ENCODE data around the gene BHMT. TPM values are rescaled to one million over a fixed set of nuclear protein-coding genes. Genes with fewer than 3 reads are reported as not detected.

Gene BHMT, protein sequence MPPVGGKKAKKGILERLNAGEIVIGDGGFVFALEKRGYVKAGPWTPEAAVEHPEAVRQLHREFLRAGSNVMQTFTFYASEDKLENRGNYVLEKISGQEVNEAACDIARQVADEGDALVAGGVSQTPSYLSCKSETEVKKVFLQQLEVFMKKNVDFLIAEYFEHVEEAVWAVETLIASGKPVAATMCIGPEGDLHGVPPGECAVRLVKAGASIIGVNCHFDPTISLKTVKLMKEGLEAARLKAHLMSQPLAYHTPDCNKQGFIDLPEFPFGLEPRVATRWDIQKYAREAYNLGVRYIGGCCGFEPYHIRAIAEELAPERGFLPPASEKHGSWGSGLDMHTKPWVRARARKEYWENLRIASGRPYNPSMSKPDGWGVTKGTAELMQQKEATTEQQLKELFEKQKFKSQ
- 0.36 TPM for total RNA-seq

DNA sequence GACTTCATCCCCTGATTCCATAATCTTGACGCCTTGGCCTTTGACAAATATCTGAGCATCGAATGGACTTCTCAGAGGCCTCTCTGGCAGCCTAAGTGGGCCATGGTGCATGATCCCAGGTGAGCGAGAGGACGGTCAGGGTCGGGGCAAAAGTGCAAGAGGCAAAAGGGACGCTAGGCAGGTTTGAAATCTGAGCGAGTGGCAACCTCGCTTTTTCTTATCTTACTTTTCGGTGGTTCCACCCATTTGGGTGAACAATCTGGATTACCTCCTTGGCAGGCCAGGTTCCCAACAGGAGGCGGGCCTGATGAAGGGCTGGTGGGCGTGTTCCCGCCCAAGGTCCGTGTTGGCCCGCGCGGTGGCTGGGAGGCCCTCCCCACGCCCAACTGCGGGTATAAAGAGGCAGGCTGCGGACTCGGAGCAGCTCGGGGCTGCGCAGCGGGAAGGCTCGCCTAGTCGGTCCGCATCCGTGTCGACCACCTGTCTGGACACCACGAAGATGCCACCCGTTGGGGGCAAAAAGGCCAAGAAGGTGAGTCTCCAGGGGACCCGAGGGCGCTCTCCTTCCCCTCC is at the start of gene BHMT:
TSS of gene BHMT (plus strand) at position 423 of the 573 bp plus-strand sequence. CDS start at position 500, 77 bp downstream.
- no peak for ATAC-seq

DNA sequence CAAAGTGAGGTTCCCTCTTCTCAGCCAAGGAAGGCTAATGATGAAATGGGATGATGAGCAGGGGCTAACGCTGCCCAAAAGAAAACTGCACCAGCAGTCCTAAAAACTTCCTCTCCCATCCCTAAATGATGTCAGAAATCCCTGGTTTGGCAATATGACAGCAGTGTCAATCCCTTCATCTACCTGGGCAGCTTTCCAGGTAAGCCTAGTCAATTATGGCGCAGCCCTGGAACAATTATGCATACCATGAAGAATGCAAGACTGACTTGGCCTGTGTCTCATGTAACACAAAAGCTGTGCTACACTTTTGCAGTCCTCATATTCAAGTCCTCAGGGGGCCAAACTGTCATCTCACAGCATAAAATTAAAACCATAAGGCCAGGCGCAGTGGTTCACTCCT is 49.2 kb upstream of the BHMT start:
- ATAC-seq, result no peak

DNA sequence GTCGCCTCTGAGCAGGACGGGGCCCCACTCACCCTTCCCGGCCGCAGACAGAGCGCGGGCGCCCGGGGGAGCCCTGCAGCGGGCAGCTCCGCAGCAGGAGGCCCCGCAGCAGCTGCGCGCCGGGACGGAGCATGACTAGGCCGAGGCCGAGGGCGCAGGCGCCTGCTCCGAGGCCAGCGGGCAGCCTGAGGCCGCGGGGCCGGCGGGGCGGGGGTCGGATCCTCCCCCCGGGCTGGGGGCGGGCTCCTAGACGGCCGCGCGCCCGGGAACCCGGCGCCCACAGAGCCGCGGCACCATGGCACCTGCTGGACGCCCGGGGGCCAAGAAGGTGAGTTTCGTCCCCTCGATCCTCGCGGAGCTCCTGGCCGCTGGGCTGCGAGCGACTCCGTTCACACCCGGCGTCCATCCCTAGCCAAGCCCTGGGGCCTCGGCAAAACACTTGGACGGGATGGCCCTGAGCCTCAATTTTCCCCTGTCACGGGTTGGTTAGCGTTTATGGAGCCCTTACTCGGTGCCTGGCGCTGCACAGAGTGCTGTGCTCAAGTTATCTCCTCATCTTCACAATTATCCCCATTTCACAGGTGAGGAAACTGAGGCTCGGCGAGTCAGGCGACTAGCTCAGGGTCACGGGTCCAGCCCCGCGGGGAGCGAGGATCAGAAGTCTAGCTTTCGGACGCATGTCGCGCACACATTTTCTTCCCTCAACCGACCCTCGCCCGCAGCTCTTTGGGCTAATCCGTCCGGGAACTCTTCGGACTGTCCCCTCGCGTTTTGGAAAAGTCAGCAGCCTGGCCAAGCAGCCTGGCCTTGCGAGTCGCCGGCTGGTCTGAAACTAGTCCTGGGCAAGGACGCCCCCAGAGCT is 41.9 kb upstream of the BHMT start, which contains the start of the genes BHMT2 and DMGDH:
TSS of gene BHMT2 (plus strand) at position 280 of the 862 bp plus-strand sequence. CDS start at position 296, 16 bp downstream.
TSS of gene DMGDH (minus strand) at position 187 of the 862 bp plus-strand sequence. CDS start at position 133, 54 bp downstream.
- peak; percentile 54 for ATAC-seq

DNA sequence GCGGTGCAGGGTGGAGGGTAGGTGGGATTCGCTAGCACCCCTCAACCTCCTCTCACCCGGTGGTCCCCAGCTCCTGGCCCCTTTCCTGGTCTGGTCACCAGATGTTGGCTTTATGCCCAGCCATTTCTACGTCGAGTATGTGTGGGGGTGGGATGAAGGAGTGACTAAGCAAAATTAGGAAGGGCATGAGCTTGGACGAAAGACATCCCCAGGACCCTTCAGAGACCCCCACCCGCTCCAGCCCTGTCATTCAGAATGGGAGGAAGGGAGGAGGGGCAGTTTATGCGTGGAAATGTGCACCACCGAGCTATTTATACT is 41.3 kb upstream of the BHMT start:
- ATAC-seq, result no peak

DNA sequence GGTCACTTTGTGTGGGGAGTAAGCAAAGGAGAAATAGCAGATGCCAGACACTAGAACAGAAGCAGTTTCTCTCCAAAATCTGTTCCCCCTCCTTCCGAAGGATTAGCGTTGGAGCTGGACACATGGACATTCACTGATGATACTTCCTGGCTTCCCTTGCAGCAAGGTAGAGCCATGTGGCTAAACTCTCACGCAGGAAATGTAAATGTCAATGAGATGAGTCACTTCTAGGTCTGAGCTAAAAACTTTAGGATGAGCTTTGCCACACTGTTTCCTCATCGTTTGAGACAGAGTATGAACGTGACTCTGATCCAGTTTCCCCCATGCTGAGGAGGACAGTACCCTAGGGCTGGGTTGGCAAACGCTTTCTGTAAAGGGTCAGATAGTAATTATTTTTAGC is 37.0 kb upstream of the BHMT start:
- no peak for ATAC-seq

DNA sequence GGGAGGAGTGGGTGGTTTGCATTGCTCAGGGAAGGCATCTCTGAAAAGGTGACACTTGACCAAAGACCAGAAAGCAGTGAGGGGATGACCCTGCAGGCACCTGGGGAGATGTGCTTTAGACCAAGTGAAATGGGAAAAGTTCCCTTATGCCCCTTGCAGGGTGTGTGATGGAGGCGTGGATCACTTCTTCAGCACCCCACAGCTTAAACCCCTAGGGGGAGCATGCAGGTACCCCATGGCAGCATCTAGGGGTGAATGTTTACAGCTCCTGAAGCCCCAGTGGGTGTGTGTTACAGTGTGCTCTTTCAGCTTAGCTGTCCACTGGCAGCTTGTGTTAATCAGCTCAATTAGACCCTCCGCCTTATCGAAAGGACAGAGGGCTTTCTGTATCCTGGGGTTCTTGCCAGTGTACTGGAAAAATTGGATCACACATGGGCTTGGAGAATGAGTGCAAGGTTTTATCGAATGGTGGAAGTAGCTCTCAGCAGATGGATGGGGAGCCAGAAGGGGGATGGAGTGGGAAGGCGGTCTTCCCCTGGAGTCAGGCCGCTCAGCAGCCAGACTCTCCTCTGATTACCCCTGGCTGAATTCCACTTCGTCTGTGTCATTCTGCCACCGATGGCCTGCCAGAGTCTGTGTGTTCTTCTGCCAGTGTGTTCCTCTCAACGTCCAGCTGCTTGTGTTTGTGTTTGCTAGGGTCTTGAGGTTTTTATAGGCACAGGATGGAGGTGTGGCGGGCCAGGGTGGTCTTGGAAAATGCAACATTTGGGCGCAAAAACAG is 35.8 kb upstream of the BHMT start:
- no peak for ATAC-seq

DNA sequence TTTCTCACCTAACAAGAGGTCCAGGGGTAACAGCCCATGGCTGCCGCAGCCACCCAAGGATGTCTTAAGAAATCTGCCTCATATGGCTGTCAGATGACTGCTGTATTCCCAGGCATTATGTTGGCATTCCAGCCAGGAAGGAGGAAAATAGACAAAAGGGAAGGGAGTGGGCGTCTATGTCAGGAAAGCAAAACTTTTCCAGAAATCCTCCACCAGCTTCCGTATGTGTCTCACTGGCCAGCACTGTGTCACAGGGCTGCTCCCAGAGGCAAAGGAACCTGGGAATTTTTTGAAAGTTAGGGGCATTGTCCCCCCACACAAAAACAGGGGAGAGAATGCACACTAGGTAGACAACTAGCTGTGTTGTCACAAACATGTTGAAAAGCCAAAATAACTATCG is 34.8 kb upstream of the BHMT start:
- no peak for ATAC-seq

DNA sequence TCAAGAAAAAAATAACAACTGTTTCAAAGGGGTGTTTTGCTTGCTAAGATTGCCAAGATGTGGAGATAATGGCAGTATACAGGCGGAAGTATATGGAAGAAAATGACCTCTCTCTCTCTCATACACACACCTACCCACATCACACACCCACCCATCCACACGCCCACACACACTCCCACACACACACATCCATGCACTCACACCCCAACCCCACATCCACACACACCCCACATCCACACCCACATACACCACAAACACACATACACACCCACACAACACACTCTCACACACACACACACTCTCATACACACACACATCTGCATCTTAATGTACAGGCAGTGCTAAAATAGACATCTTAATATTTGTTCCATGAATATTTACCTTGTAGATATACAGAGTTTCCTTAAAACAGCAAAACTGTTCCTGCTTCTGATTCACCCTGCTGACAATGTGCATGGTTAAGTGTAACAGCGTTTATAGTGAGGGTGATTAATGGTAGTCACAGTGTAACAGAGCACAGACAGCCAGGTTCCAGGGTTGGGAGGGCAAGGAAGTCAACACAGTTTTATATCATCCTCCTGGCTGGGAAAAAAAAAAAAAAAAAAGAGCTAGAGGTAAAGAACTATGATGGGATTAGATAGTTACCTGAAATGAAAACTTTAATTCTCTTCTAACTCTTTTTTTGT is 33.8 kb upstream of the BHMT start:
- no peak for ATAC-seq

DNA sequence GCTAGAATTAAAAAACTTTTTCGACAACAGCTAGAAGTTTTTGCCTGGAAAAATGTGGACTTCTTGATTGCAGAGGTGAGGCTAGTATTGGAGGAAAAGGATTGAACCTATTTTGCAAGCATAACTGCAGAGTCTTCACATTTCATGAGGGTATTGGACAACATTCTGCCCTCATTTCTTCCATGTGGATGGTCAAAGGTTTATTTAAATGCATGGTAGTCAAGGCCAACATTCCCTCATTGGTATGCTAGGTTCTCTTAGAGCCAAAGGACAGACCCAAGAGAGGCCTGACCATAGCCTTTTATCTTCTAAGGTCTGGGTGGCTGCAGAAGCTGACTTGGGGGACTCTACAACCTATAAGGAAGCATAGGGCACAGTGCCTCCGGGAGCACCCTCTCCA is 30.8 kb upstream of the BHMT start:
- ATAC-seq, result no peak

DNA sequence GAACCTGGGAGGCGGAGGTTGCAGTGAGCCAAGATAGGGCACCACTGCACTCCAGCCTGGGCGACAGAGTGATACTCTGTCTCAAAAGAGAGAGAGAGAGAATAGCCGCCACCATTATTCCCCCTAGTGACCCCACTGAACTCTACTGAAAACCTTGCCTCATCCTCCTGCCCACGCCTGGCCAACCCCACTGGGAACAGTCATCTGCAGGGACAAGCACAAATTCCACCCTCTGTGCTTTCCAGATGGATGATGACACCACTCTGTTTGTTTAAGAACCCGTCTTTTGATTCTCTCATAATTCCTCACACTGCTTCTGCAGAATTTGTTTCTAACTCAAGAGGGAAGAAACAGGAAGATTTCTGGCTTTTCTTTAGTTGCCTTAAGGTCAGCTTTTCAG is 29.8 kb upstream of the BHMT start:
- ATAC-seq, result peak; percentile 28

DNA sequence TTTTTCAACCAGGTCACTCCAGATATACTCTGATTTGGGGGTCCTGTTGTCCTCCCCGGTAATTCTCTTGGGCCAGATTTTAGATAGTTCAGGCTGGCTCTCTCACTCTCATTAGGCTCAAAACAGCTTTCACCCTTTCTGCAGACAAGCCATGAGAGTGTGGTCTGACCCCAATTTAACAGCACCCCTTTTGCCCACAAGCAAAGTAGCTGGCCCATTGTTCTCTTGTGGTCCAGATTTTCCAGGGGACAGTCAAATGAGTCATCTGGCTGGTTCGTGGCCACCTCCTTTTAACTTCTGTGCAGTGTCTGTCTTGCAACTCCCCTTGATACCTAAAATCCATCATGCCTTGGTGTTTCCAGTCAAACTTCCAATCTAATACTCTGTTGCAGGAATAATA is 25.5 kb upstream of the BHMT start:
- no peak for ATAC-seq

DNA sequence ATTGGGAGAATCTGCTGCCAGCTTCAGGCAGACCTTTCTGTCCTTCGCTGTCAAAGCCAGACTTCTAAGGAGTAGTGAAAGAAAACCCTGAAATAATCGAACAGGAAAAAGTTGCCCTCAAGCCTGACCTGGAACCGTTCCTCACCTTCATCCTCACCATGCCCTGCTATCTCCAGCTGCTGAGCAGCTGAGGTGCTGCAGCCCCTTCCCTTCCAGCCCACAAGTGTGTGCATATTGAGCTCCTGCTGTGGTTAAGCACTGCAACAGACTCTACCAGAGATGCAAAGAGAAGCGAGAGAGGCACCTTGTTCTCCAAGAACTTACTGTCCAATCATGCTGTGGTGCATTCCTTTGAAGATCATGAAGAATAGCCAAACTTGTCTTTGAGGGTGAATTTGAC is 23.1 kb upstream of the BHMT start:
- no peak for ATAC-seq

DNA sequence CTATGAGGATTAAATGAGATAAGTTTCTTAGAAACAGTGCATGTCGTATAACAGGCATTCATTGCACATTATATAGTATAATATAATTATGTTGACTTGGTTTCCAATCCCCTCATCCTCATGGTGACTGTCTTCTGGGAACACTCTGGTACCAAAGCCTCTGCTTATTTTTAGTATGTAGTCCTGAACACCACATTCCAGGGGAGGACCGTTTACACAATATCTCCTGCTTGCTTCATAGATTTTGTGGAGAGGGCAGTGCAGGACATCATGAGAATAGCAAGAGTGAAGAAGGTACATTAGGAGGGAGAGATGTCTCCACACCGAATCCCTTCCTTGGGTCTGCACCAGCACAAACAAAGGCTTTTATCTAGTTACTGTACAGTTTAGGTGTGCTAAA is 20.5 kb upstream of the BHMT start:
- ATAC-seq, result no peak

DNA sequence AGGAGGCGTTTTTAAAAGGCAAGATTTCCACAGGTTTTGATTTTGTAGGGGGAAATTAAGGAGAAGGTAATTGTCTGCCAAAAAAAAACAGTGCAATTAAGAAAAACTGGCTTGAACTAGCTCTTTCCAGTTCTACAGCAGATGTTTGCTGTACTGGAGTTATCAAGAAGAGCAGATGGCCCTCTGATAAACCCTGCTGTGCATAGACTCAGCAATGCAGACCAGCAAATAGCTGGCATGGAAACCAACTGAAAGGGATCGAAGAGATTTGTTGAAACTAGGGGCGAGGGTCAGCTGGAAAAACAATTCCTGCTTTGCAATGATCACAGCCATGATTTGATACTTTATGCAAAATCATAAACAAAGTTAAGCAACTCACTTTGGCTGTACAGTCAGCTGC is 17.8 kb upstream of the BHMT start:
- ATAC-seq, result no peak

DNA sequence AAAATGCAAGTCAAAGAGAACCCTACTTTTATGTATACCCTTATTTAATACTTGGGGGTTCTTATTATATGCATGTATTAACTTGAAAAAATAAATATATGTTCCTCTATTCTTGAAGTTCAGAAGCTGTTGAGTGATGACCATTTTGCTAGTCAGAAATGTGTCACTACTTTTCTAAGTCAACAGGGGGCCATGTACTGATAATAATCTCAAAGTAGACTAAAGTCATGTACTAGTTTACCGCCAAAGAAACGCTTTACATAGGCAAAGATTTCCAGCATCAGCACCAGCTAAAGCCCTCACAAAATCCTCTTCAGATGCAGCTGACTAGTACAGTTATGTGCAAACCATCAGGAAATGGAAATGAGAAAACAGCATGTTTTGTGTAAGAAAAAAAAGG is 5.7 kb upstream of the BHMT start:
- ATAC-seq, result no peak

DNA sequence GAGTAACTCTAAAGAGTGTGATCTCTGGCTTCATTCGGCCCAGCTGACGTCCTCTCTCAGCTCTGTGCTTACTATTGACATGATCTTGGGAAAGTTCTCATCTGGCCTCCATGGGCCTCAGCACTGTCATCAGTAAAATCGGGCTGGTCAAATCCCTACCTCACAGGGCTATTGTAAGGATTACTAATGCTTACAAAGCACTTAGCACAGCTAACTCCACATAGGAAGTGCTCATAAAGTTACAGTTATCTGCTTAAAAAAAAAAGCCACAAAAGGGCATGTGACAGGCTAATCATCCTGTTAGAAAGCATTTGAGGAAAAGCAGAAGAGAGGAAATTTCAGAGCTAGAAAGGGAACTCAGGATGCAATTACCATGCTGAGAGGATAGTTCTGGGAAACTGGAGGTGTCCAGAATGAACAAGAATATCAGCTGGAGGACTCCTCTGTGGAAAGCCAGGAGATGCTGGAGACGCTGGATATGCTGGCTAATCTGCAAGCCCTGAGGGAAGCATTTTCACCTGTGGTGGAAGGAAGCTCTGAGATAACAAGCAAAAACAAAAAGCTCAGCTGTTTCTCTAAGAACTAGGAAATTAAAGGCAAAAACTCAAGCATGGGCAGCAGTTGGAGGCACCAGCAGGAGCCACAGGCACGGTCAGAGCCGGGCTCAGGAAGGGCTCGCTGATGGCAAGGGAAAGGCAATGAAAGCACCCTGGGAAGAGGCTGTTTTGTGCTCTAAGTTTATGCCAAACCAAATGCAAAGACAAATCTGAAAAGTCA is 4.4 kb upstream of the BHMT start:
- ATAC-seq, result no peak

DNA sequence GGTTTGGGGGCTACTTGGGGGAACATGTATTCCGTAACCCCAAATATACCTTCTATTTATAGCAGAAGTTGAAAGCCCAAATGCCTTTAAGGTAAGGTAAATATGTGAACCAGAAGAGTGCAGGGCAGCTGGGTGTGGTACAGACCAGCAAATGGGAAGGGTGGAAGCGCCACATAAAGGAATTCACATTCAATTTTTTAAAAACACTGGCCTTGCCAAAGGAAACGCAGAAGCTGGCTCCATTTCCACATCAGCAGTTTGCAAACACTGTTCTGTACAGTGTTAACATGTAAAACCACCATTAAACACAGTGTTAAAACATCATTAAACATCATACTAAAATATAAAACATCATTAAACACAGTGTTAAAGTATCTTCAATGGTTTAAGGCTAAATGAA is 3.5 kb upstream of the BHMT start:
- ATAC-seq, result no peak

DNA sequence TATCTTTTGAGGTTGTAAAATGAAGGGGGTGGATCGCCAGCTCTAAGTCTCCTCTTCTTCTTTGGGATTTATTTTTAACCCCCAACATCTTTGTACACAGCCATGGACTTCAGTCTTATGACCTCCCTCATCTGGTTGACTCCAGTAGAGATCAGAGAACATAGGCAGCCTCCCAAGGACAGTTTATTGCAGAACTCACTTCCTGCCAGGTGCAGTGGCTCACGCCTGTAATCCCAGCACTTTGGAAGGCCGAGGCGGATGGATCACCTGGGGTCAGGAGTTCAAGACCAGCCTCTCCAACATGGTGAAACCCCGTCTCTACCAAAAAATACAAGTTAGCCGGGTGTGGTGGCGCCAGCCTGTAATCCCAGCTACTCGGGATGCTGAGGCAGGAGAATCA is 2.8 kb upstream of the BHMT start:
- ATAC-seq, result no peak

DNA sequence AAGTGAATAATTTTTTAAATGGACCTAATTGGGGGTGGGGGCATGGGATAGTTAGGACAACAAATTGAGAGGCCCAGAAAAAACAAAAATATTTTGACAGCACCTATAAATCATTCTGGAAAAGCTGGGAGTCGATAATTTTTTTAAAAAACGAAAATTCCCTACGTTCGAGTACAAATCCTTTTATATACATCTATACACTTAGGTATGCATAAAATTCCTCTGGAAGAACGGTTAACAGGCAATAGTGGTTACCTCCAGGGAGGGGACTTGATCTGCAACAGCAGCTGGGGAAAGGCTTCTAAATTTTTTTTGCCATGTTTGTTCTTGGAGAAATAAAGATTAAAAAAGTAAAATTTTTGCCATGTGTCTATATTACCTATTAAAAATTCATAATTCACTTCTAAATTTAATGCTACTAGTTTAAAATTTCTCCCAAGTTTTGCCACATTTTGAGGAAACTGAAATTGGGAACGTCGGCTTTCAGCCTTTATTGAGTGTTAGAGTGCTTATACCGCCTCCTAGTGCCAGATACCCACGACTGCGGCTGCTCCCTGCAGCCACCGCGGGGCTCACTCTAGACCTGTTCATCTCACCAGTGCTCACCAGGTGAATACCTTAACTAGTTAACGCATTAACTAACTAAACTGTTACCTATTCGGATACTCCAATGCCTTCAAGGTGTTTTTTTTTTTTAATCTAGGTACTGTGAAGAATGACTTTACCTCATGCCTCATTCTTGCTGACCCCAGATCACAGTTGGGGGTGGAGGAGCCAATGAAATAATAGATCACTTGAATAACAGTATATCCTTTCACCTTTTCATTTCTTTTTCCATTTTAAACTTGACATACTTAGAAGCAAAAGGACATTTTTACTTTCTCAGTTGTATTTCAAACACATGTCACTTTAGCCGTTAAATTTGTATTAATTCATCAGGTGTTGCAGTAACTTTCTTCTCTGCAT is 1.8 kb upstream of the BHMT start:
- ATAC-seq, result no peak

Data from esophagus mucosa (tissue), 1 donor.